ENCODE results near the gene ZWILCH.
"Not testable (repeated sequence)": the region's sequence is repeated elsewhere in the genome, so short reads cannot be mapped to it uniquely, and the experiment has no call there.

ZWILCH gene

GRCh38 chr15:66486887-66487286 is 18.2 kb upstream of the ZWILCH start:
- in situ Hi-C loops (cut with MboI; ENCODE audit: low sequenced_read_pairs), result no loop called here

GRCh38 chr15:66488525-66488924 is 16.6 kb upstream of the ZWILCH start:
- in situ Hi-C loops (cut with MboI; ENCODE audit: low sequenced_read_pairs), result no loop called here

DNA sequence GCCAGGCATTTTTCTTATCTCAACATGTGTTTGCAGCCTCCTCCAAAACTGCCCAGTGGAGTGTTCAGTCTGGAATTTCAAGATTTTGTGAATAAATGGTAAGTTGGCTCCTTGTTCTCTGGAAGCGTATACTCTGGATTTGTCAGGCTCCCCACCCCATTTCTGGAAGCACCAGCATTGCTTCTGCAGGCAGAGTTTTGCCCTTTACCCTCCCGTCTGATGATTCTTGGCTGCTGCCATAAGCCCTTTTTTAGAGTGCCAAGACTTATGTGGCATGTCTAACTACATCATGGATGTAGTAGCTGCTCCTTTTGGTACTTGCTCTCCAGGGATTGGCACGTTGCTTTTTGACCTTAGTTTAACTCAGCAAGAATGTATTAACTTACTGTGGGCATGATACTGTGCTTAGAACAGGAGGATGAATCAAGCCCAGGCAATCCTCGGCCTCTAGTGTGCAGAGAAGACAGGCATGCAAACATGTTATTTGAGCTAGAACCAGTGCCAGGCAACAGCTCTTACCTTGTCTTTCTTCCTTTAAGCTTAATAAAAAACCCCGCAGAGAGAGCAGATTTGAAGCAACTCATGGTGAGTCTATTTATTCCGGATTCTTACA is 15.8 kb upstream of the ZWILCH start:
- in situ Hi-C loops (cut with MboI; ENCODE audit: low sequenced_read_pairs), result no loop called here

DNA sequence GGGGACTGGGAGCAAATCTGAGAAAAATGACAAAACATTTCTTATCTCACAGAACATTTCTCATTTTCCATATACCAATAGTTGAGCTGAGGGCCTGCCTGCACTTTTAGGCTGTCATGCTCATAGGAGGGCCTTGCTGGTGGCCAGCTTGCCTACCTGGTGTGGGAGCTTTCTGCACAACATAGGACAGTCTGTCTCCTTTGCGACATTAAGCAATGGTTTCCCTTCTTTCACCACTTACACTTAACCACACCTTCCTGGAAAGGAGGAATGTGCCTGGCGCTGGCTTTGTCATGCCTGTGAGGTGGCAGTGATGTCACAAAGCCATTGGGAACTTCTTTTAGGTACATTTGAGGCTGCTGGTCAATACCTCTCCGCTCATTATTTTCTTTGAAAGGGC is 13.3 kb upstream of the ZWILCH start:
- in situ Hi-C loops (cut with MboI; ENCODE audit: low sequenced_read_pairs), result loop anchor here (10.0 kb wide), 1 partner anchor 137 kb away; the partner anchor contains the start of gene TIPIN

DNA sequence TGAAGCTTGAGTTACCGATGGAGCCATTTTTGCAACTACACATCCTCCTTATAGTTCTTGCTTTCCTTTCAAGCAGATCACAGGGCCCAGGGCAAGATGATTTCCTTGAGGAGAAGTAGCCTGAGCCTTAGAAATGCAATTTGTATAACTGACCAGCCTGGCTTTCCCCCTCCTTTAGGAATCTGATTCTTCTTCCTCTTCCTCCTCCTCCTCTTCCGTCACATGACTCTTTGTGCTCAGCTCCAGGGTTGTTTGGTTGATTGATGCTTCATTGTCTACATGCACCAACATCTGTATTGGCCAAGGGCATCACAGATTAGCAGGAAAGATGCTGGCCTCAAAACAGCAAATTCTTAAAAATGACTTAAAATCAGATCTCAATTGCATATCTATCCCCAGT is 10.9 kb upstream of the ZWILCH start:
- in situ Hi-C loops (cut with MboI; ENCODE audit: low sequenced_read_pairs), result loop anchor here (10.0 kb wide), 1 partner anchor 139 kb away; the partner anchor contains the start of gene TIPIN

DNA sequence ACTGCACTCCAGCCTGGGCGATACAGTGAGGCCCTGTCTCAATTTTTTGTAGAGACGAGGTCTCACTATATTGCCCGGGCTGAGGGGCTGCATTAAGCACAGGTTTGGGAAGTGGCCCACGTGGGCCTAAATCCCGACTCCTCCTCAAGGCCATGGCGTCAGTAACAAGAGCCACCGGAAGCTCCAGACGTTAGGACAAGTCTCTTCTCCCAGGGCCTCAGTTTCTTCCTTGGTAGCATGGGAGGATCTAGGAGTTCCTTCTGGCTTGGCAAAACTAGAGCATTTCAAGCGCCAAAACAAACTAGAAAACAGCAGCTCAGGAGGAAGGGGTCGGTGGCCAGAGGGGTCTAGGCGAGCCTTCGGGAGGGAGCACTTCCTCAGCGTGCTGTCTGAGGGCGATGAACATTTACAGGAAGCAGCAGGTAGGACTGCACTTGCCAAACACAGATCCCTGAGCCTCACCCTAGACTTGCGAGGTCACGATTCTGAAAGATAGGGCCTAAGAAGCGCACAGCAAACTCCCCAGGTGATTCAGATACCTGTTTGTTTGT is 8.1 kb upstream of the ZWILCH start:
- in situ Hi-C loops (cut with MboI; ENCODE audit: low sequenced_read_pairs), result loop anchor here (10.0 kb wide), 1 partner anchor 142 kb away; the partner anchor contains the start of gene TIPIN

- in situ Hi-C loops (cut with MboI; ENCODE audit: low sequenced_read_pairs), result loop anchor here (10.0 kb wide), 1 partner anchor 143 kb away; the partner anchor contains the start of gene TIPIN
Measured at GRCh38 chr15:66497502-66498455, 7.3 kb upstream of the ZWILCH start, which contains the start of gene SNAPC5. SNAPC5 (minus strand) TSS chr15:66497762; CDS start chr15:66497731, 31 bp downstream.

DNA sequence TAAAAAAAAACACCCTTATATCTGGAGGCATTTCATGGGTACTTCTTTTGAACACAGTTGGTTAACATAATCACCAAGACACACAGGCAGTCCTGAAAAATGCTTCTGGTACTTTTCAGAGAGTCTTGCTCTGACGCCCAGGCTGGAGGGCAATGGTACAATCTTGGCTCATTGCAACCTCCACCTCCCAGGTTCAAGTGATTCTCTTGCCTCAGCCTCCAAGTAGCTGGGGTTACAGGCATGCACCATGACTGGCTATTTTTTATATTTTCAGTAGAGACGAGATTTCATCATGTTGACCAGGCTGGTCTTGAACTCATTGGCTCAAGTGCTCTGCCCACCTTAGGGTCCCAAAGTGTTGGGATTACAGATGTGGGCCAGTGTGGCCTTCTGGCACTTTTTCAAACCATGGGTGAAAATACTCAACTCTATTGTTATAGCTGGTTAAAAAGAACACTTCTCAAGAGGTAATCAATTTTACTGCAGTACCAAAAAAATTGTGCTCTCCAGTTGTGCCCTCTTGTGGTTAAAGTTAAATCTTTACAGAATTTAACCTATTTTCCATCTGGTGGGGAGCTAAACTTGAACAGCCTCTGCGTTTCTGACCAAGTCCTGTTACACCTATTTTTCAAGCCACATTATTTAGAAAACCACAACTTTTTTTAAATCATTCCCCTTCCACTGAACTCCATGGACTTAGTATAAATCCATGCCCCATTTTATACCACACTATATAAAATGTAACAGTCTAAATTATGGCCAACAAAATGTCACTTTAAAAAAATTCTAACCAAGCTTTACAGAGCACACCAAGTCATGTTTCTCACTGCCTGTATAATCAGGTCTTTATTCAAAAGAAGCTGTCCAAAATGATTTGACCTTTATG is 6.4 kb upstream of the ZWILCH start:
- in situ Hi-C loops (cut with MboI; ENCODE audit: low sequenced_read_pairs), result loop anchor here (10.0 kb wide), 1 partner anchor 144 kb away; the partner anchor contains the start of gene TIPIN

DNA sequence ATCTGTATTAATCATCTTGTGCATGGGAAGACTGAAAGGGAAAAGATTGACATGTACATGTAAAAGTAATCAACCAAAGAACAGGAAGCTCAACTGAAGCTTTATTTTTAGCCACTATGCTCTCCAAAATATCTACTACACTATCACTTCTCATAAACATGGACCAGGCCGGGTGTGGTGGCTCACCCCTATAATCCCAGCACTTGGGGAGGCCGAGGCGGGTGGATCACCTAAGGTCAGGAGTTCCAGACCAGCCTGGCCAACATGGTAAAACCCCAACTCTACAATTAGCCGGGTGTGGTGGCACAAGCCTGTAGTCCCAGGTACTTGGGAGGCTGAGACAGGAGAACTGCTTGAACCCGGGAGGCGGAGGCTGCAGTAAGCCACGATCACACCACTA is 4.8 kb upstream of the ZWILCH start:
- in situ Hi-C loops (cut with MboI; ENCODE audit: low sequenced_read_pairs), result not testable (repeated sequence)

- in situ Hi-C loops (cut with MboI; ENCODE audit: low sequenced_read_pairs), result no loop called here
Measured at GRCh38 chr15:66502491-66502890, 2.6 kb upstream of the ZWILCH start.

DNA sequence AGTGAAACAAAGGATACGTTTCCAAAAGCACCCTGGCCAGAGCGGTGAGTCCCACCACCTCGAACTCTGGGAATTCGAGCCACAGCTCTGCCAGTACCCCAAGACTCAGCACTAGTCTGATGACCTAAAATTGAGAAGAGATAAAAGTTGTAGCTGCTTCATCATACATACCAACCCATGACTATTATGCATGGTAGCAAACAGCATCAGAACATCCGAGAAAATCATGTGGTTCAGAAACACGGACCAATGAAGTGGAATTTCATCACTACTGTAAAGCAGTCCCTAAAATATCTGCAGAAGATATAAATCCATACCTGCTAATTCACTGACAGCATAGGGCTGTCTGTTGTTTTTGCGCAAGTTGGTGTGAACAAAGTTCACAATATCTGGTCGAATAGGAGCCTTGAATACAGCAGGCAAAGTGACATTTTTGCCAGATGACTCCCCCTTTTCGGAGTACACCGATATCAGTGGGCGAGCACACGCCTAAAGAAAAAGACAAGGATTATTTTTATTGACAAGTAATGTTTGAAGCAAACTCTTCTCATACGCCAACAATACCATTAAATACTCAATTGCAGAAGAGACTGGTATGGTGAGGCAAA is 2.0 kb upstream of the ZWILCH start:
- in situ Hi-C loops (cut with MboI; ENCODE audit: low sequenced_read_pairs), result not testable (repeated sequence)

DNA sequence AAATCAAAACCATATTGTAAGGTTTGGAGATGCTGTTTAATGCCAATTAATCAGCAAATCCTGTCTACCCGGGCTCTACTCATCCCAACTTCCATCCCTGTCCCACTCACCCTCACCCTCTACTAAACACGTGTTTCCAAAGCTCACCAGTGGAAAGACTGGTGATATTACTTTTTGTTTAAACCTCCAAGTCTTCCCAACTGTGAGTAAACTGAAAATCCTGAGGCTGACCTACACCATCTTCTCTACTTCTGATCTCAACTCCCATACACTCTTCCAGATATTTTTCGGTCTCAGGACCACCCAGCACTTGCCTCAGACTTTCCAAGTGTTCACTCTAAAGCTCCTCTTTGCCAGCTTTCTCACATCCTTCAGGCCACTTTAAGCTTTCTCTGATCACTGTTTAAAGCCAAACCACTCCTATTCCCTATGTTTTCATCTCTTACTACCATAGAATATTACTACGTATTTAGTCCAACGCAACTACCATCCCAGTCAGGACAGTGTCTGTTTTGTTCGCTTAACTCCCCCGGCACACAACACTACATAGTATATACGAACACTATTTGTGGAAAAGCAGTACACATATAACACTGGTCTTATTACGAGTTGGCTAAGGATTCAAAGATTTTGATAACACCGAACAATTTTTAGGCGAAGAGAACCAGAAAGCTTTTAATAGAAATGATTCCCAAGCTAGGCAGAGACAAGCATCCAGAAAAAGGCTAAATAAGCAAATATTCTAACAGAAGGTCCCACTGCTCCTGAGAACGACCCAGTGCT is 1.2 kb upstream of the ZWILCH start:
- in situ Hi-C loops (cut with MboI; ENCODE audit: low sequenced_read_pairs), result no loop called here

DNA sequence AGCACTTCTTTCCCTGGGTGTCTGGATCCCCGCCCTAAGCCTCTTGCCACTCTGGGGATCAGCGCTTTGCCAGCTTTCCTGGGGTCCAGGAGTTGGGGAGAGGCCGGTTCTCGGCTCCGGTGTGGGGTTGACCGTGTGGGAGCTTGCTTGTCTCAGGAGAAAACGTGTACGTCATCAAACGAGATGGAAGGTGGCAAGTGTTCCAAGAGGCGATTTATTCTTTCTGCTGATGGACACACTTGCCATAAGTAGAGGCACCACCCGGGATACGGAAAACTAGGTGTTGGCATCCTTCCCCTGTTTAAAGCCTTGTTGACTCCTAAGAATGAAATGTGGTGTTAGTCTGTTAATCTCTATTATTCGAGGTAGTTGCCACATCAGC is 295 bp downstream of the ZWILCH start:
- in situ Hi-C loops (cut with MboI; ENCODE audit: low sequenced_read_pairs), result no loop called here

DNA sequence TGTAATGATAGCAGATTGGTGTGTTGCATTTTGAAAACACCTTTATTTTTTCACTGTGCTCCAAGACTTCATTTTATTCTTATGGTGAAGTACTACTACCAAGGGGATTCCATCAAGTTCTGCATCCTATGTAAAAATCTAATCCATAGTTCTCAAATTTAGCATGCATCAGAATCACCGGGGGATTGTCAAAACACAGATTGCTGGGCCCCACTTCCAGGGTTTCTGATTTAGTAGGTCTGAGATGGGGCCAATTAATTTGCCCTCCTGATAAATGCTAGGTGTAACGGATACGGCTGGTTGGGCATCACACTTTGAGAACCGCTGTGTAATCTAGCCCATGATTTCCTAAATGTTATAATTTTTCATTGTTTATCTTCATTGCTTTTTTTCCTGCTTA is 692 bp downstream of the ZWILCH start:
- in situ Hi-C loops (cut with MboI; ENCODE audit: low sequenced_read_pairs), result no loop called here

GRCh38 chr15:66508293-66508883 is 3.3 kb downstream of the ZWILCH start:
- in situ Hi-C loops (cut with MboI; ENCODE audit: low sequenced_read_pairs), result no loop called here

DNA sequence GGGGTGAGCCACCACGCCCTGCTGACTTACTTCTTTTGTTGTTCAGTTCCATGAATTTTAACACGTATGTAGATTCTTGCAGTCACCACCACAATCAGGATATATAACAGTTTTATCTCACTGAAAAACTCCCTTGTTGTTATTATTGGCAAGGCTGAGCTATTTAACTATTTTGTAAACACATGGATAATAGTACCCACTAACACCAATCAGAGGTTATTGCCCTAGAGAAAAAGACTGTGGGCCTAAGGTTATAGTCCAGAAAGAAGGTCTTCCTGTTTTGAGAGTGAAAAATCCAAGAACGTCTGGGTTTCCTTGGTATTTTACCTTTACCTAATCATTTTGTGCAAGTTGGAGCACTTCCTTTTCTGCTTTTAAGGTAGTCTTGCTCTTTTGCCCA is 9.5 kb downstream of the ZWILCH start:
- in situ Hi-C loops (cut with MboI; ENCODE audit: low sequenced_read_pairs), result no loop called here

- in situ Hi-C loops (cut with MboI; ENCODE audit: low sequenced_read_pairs), result no loop called here
Measured at GRCh38 chr15:66515901-66516322, 10.8 kb downstream of the ZWILCH start.

DNA sequence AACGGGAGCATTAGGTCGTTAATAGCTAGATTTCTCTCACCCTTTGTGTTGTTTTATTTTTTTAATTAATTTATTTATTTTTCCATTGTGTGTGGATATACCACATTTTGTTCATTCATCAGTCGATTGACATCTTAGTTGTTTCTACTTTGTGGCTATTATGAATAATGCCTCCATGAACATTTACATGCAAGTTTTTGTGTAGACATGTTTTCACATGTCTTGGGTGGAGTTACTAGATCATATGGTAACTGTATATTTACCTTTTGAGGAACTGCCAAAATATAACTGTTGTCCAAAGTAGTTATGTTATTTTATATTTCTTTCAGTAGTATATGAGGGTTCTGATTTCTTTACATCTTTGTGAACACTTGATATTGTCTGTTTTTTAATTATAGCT is 18.8 kb downstream of the ZWILCH start:
- in situ Hi-C loops (cut with MboI; ENCODE audit: low sequenced_read_pairs), result no loop called here

DNA sequence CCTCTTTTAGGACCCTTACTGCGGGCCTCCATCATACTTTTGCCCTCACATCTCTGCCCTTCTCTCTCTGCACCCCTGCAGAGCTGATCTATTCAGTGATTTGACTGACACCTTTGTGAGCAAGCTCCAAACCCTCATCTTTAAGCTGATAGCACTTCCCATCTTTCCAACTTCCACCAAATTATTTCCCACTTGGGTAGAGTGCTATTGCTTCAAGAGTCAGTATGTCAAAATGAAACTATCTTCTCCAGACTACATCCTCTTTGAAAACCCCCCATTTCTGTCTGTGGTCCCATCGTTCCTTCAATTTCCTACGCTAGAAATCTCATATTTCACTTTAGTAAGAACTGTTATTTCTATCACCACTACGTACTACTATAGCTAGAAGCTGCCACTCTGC is 19.7 kb downstream of the ZWILCH start:
- in situ Hi-C loops (cut with MboI; ENCODE audit: low sequenced_read_pairs), result no loop called here

Measured in HL-60/S4 (cell line).